Right renal cortex interstitium (tissue), 3 donors: Measurements from ENCODE around the gene TTC7B. TPM values are rescaled to one million over a fixed set of nuclear protein-coding genes. Genes with fewer than 3 reads are reported as not detected.

ENCODE experiments used
- DNase-seq, 3 donors: peaks; one replicate each; pipeline ENCODE4 v3.0.0-alpha.2; 2013; ENCODE audit warnings: low read depth in 3 of 3, low spot score in 2 of 3
- polyA plus RNA-seq, 3 donors: library from polyadenylated mRNA; unstranded; fragments of 120-200 nt; gene quantifications; one replicate each; pipeline ENCODE4 v1.2.1, GENCODE V29; 2013; ENCODE audit not compliant: insufficient read length in 3 of 3

TTC7B gene
- polyA plus RNA-seq, 3 donors, result 45.1 to 51.3 (median 45.2) TPM

- DNase-seq, result no peak
These were observed 38.3 kb downstream of the TTC7B start for GRCh38 chr14:90777830-90778485.

DNA sequence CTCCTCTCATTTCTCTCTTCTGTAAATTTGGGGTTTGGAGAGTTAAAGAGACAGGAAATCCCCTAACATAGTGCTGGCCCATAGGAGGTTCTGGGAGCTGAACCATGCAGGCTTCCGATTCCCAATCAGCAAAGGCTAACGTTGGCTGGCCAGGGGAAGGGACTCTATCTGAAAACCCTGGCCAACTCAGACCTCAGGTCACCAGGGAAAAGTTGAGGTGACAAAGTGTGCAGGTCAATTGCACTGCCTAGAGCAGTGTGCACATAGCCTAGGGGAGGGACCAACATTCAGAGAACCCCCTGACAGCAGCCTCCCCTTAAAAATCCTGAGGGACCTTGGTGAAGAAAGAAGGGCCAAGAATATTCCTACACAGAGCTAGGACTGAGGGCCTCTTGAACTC lies 38.9 kb downstream of the TTC7B start:
- DNase-seq, result no peak

DNA sequence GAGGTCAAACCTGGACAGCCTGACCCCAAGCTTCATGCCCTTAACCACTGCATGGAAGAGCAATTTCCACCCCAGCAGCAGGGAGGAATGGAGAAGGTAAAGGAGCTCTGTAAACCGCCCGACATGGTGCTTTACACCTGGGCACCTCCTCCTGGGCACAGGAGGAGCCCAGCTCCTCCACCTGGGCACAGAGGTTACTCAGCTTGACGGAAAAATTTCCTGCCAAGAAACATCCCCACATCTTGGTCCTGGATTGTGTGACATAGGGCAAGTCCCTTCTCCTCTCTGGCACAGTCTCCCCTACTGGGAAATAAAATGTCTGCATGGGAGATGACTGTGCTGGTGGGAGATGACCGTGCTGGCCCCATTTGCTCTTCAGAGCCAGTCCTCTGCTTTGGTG lies 40.8 kb downstream of the TTC7B start:
- no peak for DNase-seq

DNA sequence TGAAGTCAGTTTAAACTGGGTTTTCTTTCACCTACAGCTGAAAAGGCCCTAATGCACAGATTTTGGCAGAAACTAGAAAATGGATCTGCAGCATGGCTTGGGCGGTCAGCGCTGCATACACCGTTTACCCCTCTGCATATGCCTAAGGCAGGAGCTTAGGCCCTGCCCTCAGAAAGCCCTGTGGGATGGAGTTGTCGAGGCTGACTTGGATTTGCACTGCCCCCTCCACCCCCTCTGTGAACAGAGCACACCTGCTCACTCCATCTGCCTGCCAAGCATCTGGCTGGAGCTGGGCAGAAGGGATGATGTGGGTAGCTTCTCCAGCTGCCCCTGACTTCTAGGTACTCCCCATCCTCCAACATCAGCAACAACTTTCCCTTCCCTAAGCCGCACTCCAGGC lies 41.9 kb downstream of the TTC7B start:
- no peak for DNase-seq

GRCh38 chr14:90773705-90774104 lies 42.5 kb downstream of the TTC7B start:
- DNase-seq, result no peak

- DNase-seq, result no peak
These were observed 43.1 kb downstream of the TTC7B start for GRCh38 chr14:90773196-90773486.

DNA sequence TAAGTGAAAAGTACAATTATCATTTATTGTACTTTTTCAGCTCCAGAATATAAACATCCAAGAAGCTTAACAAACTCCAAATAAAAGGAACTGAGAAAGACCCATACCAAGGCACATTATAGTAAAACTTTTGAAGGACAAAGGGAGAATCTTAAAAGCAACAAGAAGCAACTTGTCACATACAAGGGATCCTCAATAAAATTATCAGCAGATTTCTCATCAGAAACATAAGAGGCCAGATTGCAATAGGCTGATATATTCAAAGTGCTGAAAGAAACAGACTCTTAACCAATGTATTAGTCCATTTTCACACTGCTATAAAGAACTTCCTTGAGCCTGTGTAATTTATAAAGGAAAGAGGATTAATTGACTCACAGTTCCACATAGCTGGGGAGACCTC lies 48.3 kb downstream of the TTC7B start:
- no peak for DNase-seq

GRCh38 chr14:90760591-90761316 lies 55.5 kb downstream of the TTC7B start:
- no peak for DNase-seq

DNA sequence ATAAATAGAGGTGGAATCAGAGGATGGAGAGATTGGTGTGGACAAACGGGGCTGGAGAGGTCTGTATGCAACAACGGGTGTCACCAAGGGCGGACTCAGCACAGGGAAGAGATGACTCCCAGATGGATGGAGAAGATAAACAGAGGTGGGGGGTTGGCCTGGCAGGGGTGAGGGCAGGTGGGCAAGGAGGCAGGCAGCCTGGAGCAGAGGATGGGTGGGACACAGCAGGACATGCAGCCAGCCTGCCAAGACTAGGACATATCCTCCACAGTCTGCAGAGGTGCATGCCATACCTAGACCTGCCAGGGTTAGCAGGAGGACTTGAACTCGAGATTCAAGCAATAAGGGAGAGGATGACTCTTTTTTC lies 56.2 kb downstream of the TTC7B start:
- no peak for DNase-seq

- no peak for DNase-seq
These were observed 56.7 kb downstream of the TTC7B start for GRCh38 chr14:90759370-90760077.

- DNase-seq, result no peak
These were observed 57.3 kb downstream of the TTC7B start for GRCh38 chr14:90758959-90759358.

DNA sequence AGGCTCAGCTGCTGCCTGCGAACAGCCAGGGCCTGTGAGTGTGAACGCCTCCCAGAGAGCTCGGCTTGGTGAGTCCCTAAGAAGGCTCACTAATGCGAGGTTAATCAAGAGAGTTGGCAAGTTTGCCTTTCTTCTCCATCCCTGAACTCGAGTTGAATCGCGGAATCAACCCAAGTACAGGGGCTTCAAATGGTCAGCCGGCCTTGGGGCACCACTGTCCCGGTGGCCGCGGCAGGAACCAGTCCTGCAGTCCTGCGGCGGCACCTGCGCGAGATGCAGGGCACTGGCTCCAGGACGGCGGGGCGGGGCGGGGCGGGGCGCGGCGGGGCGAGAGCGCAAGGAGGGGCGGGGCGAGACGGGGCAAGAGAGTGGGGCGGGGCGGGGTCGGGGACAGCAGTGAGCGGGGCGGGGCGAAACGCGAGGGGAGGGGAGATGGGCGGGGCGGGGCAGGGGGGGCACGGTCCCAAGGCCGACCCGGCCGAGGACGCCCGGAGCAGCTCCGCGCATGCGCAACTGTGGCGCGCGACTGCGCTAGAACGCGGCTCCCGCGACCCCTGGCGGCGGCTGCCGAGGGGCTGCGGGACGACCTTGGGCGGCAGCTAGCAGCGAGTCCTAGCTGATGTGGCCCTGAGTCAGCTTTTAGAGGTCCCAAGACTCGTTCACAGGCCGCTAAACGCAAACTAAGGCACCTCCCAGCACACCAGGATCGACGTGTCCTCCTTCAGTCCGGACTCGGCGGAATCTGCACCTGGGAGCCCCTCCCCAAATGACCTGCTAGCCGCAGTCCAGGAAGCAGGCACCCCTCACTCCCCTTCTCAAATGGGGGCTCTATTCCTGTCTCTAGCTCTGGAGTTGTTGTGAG lies 58.0 kb downstream of the TTC7B start:
- peak; percentile 73 to 84 (median 80) for DNase-seq

- DNase-seq, result no peak
These were observed 58.8 kb downstream of the TTC7B start for GRCh38 chr14:90757452-90757851.

DNA sequence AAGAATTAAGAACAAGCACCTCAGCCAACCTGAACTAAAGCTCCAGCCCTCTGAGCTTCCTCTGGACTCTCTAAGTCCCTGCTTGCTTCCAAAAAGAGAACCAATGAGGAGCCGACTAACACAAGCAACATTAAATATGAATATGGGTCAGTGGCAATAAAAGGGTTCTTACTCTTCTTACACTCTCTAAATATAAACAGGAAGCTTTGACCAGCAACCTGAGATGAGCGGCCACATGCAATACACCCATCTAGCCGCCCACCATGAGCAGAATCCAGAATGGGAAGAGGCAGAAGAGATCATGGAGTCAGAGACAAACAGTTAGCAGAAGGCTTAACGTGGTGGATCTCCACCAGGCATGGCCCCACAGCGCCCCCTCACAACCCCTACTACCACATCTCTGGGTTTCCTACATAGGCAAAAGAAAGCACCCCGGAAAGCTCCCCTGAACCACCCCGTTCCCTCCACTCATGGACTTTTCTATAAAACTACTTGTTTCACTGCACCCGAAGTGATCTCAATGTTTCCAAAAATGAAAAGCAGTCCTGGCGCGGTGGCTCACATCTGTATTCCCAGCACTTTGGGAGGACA lies 59.4 kb downstream of the TTC7B start:
- no peak for DNase-seq

GRCh38 chr14:90755661-90756304 lies 60.4 kb downstream of the TTC7B start:
- DNase-seq, result no peak

DNA sequence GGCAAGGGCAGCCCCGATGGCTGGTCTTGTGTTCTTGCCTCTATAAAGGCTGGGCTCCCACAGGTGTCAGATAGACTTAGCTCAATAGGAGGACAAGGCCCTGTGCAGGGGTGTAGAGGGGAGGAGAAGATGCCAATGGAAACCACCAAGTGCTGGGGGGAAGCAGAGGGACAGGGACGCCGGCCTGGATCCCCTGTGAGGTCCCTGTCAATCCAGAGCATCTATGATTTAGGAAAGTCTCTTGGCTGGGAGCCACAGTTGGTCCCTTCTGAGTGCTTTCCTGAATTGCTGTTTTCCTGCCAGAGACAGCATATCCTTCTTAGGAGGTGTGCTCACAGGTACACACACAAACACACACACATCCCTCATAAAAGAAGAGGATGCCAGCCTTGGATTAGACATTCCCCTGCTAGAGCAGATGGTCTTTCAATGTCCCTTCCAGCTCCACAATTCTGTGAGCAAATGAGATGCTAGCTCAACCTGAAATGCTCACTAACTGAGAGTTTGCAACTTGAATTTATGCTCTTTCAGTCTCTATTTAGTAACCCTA lies 62.7 kb downstream of the TTC7B start:
- no peak for DNase-seq

DNA sequence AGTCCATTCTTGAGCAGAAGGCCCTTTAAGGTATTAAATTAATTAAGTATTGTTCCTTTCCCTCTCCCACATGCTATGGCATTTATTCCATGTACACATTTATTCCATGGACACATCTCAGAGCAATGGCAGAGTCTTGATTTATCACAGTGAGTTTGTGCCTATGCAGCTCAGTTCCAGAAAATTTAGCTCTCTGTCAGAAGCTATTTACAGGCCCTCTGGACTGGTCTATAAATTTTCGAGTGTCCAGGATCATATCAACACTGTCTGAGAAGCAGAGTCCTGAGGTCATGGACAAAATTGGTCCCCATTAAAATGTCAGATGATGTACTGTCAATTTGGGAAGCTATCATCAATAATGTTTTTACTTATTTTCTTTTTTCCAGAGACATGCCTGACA lies 65.5 kb downstream of the TTC7B start:
- DNase-seq, result no peak

- DNase-seq, result no peak
These were observed 66.0 kb downstream of the TTC7B start for GRCh38 chr14:90750191-90750590.

- no peak for DNase-seq
These were observed 68.3 kb downstream of the TTC7B start for GRCh38 chr14:90747909-90748308.

DNA sequence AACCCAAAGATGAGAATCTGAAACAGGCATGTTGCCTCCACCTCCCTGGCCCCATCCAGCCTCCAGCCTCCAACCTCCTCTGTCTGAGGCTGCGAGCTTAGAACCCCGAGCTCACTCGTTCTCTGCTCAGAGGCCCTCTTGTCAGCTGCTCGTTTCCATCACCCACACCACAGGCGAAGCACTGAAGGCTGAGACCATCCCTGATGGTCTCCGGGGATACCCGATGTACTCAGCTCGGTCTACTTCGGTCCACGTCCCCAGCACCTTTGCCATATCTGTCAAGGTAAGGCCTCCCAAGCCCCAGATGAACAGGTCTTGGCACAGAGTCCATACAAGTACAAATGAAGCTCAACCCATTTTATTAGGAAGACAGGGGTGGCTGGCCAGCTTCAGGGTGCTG lies 72.4 kb downstream of the TTC7B start:
- no peak for DNase-seq
